ENCODE data around the gene TPP2.

Gene TPP2

DNA sequence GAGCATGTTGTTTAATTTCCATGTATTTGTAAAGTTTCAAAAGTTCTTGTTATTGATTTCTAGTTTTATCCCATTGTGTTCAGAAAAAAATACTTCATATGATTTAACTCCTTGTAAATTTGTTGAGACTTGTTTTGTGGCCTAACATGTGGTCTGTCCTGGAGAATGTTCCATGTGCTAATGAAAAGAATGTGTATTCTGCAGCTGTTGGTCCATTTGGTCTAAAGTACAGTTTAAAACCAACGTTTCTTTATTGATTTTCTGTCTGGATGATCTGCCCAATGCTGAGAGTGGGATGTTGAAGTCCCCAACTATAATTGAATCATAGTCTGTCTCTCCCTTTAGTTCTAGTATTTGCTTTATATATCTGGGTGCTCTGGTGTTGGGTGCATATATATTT is 34.9 kb upstream of the TPP2 start:
- no peak overlapping the region for H3K4me3 ChIP-seq (replicated peaks; ENCODE audit: low read depth, low read length)
- TF ChIP-seq, protein P1, sequence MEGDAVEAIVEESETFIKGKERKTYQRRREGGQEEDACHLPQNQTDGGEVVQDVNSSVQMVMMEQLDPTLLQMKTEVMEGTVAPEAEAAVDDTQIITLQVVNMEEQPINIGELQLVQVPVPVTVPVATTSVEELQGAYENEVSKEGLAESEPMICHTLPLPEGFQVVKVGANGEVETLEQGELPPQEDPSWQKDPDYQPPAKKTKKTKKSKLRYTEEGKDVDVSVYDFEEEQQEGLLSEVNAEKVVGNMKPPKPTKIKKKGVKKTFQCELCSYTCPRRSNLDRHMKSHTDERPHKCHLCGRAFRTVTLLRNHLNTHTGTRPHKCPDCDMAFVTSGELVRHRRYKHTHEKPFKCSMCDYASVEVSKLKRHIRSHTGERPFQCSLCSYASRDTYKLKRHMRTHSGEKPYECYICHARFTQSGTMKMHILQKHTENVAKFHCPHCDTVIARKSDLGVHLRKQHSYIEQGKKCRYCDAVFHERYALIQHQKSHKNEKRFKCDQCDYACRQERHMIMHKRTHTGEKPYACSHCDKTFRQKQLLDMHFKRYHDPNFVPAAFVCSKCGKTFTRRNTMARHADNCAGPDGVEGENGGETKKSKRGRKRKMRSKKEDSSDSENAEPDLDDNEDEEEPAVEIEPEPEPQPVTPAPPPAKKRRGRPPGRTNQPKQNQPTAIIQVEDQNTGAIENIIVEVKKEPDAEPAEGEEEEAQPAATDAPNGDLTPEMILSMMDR (IDR thresholded peaks at IDR 0.05; ENCODE audit: low read length, missing control alignments): no peak
- no peak for DNase-seq (ENCODE audit: low read depth)

DNA sequence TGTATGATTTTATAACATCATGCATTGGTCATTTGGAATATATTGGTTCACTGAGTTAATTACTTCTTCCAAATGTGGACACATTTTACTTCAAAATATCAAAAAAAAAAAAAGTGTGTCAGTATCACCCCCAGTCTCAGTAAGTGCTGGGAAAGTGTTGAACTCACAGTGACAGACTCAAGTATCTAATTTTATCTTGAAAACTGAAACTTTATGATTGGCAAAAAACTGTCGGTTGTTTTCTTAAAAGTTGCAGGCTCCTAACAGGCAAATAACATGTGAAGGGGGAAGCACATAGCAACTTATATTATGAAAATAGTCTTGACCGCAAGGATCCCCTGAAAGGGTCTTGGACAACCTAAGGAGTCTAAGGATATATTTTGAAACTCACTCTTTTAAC is 33.5 kb upstream of the TPP2 start:
- no peak overlapping the region for H3K4me3 ChIP-seq (replicated peaks; ENCODE audit: low read depth, low read length)
- DNase-seq (ENCODE audit: low read depth): no peak
- TF ChIP-seq, protein P1 (IDR thresholded peaks at IDR 0.05; ENCODE audit: low read length, missing control alignments): no peak

DNA sequence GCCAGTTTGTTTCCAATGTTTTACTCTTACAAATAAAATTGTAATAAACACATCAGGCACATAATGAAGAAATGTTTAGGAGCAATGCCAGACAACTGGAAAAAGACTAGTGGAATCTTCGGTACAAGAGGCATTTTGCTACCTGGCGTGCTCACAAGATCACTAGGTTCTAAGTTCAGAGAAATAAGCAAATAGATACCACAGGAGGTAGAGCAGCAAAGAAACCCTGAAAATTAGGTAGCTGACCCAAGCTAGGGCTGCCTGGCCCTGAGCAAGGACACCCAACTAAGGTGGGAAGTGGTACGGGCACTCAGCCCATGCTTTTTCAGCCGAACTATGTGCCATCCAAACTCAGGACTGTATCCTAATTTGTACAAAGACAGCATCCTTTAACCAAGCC is 32.2 kb upstream of the TPP2 start:
- no peak overlapping the region for H3K4me3 ChIP-seq (replicated peaks; ENCODE audit: low read depth, low read length)
- TF ChIP-seq, protein P1 (IDR thresholded peaks at IDR 0.05; ENCODE audit: low read length, missing control alignments): no peak
- no peak for DNase-seq (ENCODE audit: low read depth)

DNA sequence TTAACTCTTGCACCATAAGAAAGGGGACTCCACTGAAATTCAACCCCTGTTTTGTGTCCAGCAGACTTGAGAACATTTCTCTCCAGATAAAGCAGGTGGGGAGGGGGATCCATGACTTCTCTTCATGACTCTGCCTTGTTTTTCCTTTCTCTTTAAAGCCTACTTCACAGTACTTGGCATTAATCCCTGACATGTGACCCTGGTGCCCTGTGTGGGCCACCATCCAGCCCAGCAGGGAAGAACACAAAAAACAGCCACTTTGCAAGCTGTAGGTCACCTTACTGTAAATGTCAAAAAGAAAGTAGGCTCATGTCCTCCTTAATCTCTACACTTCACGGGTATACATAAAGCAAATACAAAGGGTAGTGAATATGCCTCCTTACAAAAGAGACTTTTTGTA is 30.3 kb upstream of the TPP2 start:
- TF ChIP-seq, protein P1 (IDR thresholded peaks at IDR 0.05; ENCODE audit: low read length, missing control alignments): no peak
- DNase-seq (ENCODE audit: low read depth): no peak
- no peak overlapping the region for H3K4me3 ChIP-seq (replicated peaks; ENCODE audit: low read depth, low read length)

DNA sequence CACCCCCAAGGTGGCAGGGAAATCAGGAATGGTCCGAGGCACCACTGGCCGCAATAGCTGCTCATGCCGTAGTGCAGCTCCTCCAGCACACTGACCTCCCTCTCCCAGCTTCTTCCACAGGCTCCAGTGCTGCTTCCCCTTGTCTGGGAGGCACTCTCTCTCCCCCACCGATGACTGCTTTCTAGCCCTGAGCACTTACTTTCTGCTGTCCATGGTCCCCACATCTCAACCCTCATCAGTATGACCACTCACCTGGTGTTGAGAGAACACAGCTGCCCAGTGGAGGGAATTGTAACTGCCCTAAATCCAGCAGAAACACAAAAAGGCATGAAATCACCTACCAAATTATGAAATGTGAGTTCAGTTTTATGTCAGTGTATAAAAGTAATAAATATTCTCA is 28.9 kb upstream of the TPP2 start:
- TF ChIP-seq, protein P1 (IDR thresholded peaks at IDR 0.05; ENCODE audit: low read length, missing control alignments): no peak
- DNase-seq (ENCODE audit: low read depth): no peak
- H3K4me3 ChIP-seq (replicated peaks; ENCODE audit: low read depth, low read length): no peak overlapping the region

DNA sequence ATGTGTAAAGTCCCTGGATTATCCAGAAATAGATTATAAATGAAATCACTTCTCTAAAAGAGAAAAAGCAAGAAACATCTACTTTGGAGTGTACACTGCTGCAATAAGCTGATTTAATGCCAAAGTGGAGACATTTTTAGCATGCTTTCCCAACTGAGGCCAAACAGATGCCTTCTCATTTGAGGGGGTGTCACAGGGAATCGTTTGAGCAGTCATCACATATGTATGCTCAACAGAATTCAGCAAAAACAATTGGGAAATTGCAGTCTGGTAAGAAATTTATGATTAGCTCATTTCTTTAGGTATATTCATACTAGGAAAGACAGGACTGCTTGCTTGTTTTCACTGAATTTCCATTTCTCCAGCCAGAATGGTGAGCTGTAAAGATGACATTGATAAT is 27.3 kb upstream of the TPP2 start:
- no peak overlapping the region for H3K4me3 ChIP-seq (replicated peaks; ENCODE audit: low read depth, low read length)
- TF ChIP-seq, protein P1 (IDR thresholded peaks at IDR 0.05; ENCODE audit: low read length, missing control alignments): no peak

DNA sequence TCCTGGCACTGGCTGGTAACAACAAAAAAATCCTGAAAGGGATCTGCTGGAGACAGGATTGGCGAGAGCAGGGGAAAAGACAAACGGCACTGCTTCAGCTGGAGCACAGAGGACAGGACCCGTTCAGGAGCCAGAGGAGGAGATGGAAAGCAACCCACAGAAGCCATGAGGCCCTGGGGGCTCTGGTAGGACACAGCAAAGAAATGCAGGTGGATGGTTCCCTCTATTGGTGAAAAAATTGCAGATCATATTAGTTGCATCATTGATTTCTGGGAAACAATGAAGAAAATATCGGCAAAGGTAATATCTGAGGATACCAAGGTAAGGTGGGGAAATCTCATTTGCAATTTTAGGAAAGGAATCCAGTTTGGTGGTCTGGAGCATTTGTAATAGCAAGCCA is 25.7 kb upstream of the TPP2 start:
- TF ChIP-seq, protein P1 (IDR thresholded peaks at IDR 0.05; ENCODE audit: low read length, missing control alignments): no peak
- no peak for DNase-seq (ENCODE audit: low read depth)
- H3K4me3 ChIP-seq (replicated peaks; ENCODE audit: low read depth, low read length): no peak overlapping the region

More for the DNA sequence above, 27.3 kb upstream of the TPP2 start:
- DNase-seq (ENCODE audit: low read depth): peak; percentile 44
